ENCODE results near the gene CNNM3. TPM values are rescaled to one million over a fixed set of nuclear protein-coding genes. Genes with fewer than 3 reads are reported as not detected.
"Not testable (repeated sequence)": the region's sequence is repeated elsewhere in the genome, so short reads cannot be mapped to it uniquely, and the experiment has no call there.

Gene CNNM3
- total and polyA plus RNA-seq, 5 donors: 7.2 to 14.5 (median 11.0) TPM

GRCh38 chr2:96859099-96859649 is 43.1 kb downstream of the CNNM3 start:
- peak; percentile 78 to 93 (median 90) for DNase-seq
- WGBS: 33% methylated on average over 11 of the region's 11 CpGs
- ATAC-seq: peak; percentile 2 to 6
- H3K4me3 ChIP-seq (ENCODE audit: low read length): no peak overlapping the region
- H3K4me1 ChIP-seq (ENCODE audit: control insufficient read depth, insufficient read depth, low read length): peaks cover 4% of the 10 kb centered on the region
- H3K27ac ChIP-seq (ENCODE audit: low read length): peak overlapping the region; percentile 57
- H3K27me3 ChIP-seq (ENCODE audit: control insufficient read depth, insufficient read depth): no peaks in the 10 kb centered on the region
- no peaks in the 10 kb centered on the region for H3K9me3 ChIP-seq (ENCODE audit: control insufficient read depth, low read length)
- intact Hi-C loops (cut with DNase I): loop anchor here in 3 of 4 donors (2.0 to 10.0 kb wide), 3 partner anchors 46 to 93 kb away; no protein-coding TSS in a partner anchor

GRCh38 chr2:96859681-96860064 is 43.6 kb downstream of the CNNM3 start:
- peaks cover 4% of the 10 kb centered on the region for H3K4me1 ChIP-seq (ENCODE audit: control insufficient read depth, insufficient read depth, low read length)
- DNase-seq (no peak), ATAC-seq (no peak)
- H3K27ac ChIP-seq (ENCODE audit: low read length): no peak overlapping the region
- 30% methylated on average over 4 of the region's 4 CpGs for WGBS
- intact Hi-C loops (cut with DNase I): loop anchor here (2.0 to 10.0 kb wide), 5 partner anchors 45 to 1175 kb away; no protein-coding TSS in a partner anchor
- H3K9me3 ChIP-seq (ENCODE audit: control insufficient read depth, low read length): no peaks in the 10 kb centered on the region
- no peaks in the 10 kb centered on the region for H3K27me3 ChIP-seq (ENCODE audit: control insufficient read depth, insufficient read depth)
- H3K4me3 ChIP-seq (ENCODE audit: low read length): no peak overlapping the region

DNA sequence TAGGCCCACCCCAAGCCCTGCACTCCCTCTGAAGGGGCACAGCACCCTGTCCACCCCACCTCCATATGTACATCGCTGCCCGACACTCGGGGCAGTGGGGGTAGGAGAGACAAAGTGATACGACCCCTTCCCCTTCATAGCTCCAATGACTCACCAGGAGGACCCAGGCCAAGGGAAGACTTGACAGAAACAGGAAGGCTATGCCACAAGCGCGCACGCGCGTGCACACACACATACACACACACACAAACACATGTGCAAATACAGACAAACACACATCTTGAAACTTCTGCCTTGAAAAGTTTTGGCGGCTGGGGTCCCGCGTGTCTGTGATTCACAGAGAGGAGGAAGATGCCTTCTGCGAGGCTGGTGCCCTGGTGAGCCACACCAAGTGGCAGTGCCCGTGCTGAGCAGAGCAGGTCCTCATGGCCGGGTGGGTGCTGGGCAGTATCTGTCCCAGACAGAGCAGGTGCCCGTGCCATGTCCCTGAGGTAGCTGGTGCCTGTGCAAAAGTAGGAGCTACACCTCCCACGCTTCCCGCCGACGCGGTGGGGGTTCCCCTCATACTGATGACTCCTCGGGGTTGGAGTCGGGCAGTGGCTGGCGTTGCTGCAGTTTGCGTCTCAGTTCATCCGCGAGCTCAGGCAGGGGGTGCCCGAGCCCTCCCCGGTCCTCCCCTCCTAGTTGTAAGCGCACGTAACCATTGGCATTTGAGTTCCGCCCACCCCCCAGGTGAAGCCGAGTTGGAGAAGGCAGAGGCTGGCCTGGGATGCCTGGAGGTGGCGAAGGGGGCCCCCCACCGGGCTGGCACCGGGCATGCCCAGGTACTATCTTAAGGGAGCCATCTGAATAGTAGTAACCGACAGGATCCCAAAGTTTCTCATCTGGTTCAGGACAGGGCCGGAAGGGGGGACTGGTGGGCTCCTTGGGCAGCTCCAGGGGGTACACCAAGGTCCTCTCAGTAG is 44.3 kb downstream of the CNNM3 start:
- Histone ChIP-seq H3K27ac (ENCODE audit: low read length) (no peak overlapping the region), H3K4me1 (ENCODE audit: control insufficient read depth, insufficient read depth, low read length) (peaks cover 4% of the 10 kb centered on the region)
- DNase-seq: peak in 2 of 3 donors; percentile 65 to 77

DNA sequence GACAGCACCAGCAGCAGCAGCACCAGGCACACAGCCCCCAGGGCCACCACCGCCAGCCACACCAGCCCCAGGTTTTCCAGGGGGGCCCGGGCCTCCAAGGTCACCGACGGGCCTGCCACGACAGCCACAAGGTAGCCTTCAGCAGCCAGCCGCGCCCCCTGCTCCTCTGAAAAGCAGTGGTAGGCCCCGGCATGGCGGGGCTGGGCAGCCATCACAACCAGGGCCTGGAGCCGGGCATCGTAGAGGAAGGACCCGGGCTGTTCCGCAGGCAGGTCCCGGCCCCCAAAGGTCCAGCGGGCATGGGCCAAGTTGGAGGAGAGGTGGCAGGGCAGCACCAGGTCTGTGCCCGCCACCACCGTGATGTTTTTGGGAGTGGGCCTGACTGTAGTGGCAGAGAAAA is 45.0 kb downstream of the CNNM3 start:
- Histone ChIP-seq H3K4me1 (ENCODE audit: control insufficient read depth, insufficient read depth, low read length) (peaks cover 4% of the 10 kb centered on the region), H3K27me3 (ENCODE audit: control insufficient read depth, insufficient read depth) (no peaks in the 10 kb centered on the region), H3K9me3 (ENCODE audit: control insufficient read depth, low read length) (no peaks in the 10 kb centered on the region), H3K27ac (ENCODE audit: low read length) (no peak overlapping the region), H3K4me3 (ENCODE audit: low read length) (no peak overlapping the region)
- ATAC-seq (no peak), DNase-seq (peak in 2 of 3 donors; percentile 65 to 66)
- 93% methylated on average over 17 of the region's 17 CpGs for WGBS
- intact Hi-C loops (cut with DNase I): loop anchor here in 2 of 4 donors (5.0 to 10.0 kb wide), 2 partner anchors 86 to 1176 kb away; no protein-coding TSS in a partner anchor

More for the DNA sequence above, 44.3 kb downstream of the CNNM3 start:
- intact Hi-C loops (cut with DNase I): loop anchor here in 2 of 4 donors (5.0 to 10.0 kb wide), 2 partner anchors 87 to 1176 kb away; no protein-coding TSS in a partner anchor
- ATAC-seq: no peak
- WGBS: 67% methylated on average over 38 of the region's 38 CpGs
- Histone ChIP-seq H3K9me3 (ENCODE audit: control insufficient read depth, low read length) (no peaks in the 10 kb centered on the region), H3K4me3 (ENCODE audit: low read length) (no peak overlapping the region), H3K27me3 (ENCODE audit: control insufficient read depth, insufficient read depth) (no peaks in the 10 kb centered on the region)

GRCh38 chr2:96863056-96863455 is 47.0 kb downstream of the CNNM3 start:
- not testable (repeated sequence) for H3K4me3 ChIP-seq (ENCODE audit: low read length); H3K27ac ChIP-seq (ENCODE audit: low read length); H3K27me3 ChIP-seq (ENCODE audit: control insufficient read depth, insufficient read depth); H3K9me3 ChIP-seq (ENCODE audit: control insufficient read depth, low read length); H3K4me1 ChIP-seq (ENCODE audit: control insufficient read depth, insufficient read depth, low read length); ATAC-seq
- intact Hi-C loops (cut with DNase I): loop anchor here in 2 of 4 donors (5.0 to 10.0 kb wide), 2 partner anchors 84 to 1178 kb away; no protein-coding TSS in a partner anchor
- 88% methylated on average over 4 of the region's 4 CpGs for WGBS
- peak in 1 of 3 donors; percentile 19 for DNase-seq

DNA sequence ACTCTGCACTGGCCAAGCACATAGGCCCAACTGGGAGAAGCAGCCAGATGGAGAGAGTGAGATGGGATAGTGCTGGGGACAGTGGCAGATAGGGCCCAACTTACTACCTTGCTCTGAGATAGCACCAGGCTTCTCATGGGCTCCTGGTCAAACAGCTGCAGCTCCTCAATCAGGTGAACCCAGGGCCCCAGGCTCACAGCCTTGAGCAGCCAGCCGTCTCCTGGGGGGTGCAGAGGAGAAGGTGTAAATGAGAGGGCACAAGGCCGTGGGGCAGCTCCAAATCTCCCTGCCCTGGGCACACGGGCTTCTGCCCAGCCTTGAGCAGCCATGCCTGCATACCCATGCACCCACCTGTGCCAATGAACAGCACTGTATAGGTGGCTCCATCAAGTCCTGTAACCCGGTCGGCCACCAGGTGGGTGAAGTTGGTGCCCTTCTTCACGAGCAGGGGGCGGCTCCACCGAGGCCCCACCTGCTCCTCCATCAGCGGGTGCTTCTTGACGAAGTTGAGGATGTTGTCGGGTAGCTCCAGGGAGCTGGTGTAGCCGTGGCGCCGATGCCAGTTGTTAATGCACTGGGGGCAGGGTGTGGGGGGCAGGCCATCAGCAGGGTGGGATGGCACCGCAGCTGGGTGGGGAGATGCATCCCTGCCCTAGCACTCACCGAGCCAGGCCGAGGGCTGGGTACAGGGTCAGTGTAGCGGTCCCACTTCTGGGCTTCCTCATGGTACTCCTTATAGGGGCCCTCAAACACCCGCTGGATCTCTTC is 47.7 kb downstream of the CNNM3 start:
- Histone ChIP-seq H3K27me3 (ENCODE audit: control insufficient read depth, insufficient read depth) (no peaks in the 10 kb centered on the region), H3K27ac (ENCODE audit: low read length) (no peak overlapping the region), H3K9me3 (ENCODE audit: control insufficient read depth, low read length) (no peaks in the 10 kb centered on the region), H3K4me1 (ENCODE audit: control insufficient read depth, insufficient read depth, low read length) (peaks cover 4% of the 10 kb centered on the region), H3K4me3 (ENCODE audit: low read length) (no peak overlapping the region)
- intact Hi-C loops (cut with DNase I): loop anchor here in 2 of 4 donors (5.0 to 10.0 kb wide), 2 partner anchors 84 to 1179 kb away; no protein-coding TSS in a partner anchor
- DNase-seq (peak in 2 of 3 donors; percentile 61 to 65), ATAC-seq (no peak)
- WGBS: 88% methylated on average over 19 of the region's 19 CpGs

DNA sequence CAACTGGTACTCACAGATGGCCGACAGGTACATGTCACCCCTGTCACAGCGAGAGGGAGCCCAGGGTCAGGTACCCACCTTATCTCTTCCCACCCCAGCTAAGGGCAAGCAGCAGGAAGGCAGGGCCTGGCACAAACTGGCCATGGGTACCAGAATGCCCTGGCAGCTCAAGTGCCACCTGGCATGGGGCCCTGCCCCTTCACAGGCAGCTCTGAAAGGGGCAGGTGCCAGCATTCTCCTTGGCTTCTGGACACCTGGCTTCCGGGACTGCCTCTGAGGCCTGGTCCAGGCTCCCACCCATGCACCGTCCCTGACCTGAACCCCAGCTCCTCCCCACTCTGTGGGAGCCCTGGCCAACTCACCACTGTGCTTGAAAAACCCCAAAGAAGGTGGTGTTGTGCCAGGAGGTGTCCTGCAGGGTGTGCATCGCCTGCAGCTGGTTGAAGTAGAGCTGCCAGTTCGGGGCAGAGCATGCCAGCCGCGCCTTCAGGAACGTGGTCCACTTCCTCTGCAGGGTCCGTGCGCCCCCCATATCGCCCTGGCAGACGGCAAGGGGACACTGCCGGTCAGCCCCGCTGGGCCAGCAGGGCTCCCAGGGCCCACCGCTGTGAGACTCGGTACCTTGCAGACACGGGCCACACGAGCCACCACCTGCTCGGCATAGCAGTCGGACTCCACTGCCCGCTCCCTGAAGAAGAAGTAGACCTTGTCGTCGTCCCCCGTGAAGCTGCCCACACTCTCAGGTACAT is 48.4 kb downstream of the CNNM3 start:
- intact Hi-C loops (cut with DNase I): loop anchor here in 2 of 4 donors (5.0 to 10.0 kb wide), 2 partner anchors 83 to 1180 kb away; no protein-coding TSS in a partner anchor
- WGBS: 78% methylated on average over 25 of the region's 25 CpGs
- H3K9me3 ChIP-seq (ENCODE audit: control insufficient read depth, low read length): no peaks in the 10 kb centered on the region
- no peaks in the 10 kb centered on the region for H3K27me3 ChIP-seq (ENCODE audit: control insufficient read depth, insufficient read depth)
- peaks cover 4% of the 10 kb centered on the region for H3K4me1 ChIP-seq (ENCODE audit: control insufficient read depth, insufficient read depth, low read length)
- peak in 2 of 3 donors; percentile 69 to 73 for DNase-seq
- ATAC-seq: no peak
- H3K27ac ChIP-seq (ENCODE audit: low read length): no peak overlapping the region
- no peak overlapping the region for H3K4me3 ChIP-seq (ENCODE audit: low read length)

GRCh38 chr2:96865654-96866053 is 49.6 kb downstream of the CNNM3 start:
- Histone ChIP-seq H3K9me3 (ENCODE audit: control insufficient read depth, low read length) (no peaks in the 10 kb centered on the region), H3K27me3 (ENCODE audit: control insufficient read depth, insufficient read depth) (no peaks in the 10 kb centered on the region), H3K4me3 (ENCODE audit: low read length) (no peak overlapping the region), H3K4me1 (ENCODE audit: control insufficient read depth, insufficient read depth, low read length) (peaks cover 4% of the 10 kb centered on the region), H3K27ac (ENCODE audit: low read length) (no peak overlapping the region)
- DNase-seq (peak in 1 of 3 donors; percentile 34), ATAC-seq (no peak)
- intact Hi-C loops (cut with DNase I): loop anchor here in 1 of 4 donors (10.0 kb wide), 1 partner anchor 1181 kb away; no protein-coding TSS in a partner anchor
- WGBS: 73% methylated on average over 16 of the region's 16 CpGs

DNA sequence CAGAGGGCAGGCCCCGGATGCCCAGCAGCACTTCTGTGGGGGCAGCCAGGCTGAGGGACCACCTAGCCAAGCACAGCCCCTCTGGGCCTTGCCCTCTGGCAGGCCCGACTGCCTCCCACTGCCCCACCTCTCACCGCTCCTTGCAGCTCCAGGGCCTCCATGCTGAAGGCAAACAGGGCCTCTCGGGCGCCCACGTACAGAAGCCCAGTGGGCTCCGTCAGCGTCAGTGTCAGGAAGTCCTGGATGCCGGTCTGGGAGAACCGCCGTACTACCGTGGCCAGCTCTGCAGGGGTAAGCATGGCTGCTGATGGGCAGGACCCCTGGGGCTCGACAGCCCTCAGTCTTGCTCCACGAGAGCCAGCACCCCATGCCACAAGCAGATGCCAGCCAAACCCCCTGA is 50.1 kb downstream of the CNNM3 start:
- WGBS: 62% methylated on average over 14 of the region's 14 CpGs

More for the DNA sequence above, 50.1 kb downstream of the CNNM3 start:
- ATAC-seq (no peak), DNase-seq (peak in 1 of 3 donors; percentile 61)
- Histone ChIP-seq H3K4me1 (ENCODE audit: control insufficient read depth, insufficient read depth, low read length) (peaks cover 4% of the 10 kb centered on the region), H3K27me3 (ENCODE audit: control insufficient read depth, insufficient read depth) (no peaks in the 10 kb centered on the region), H3K4me3 (ENCODE audit: low read length) (no peak overlapping the region), H3K9me3 (ENCODE audit: control insufficient read depth, low read length) (no peaks in the 10 kb centered on the region), H3K27ac (ENCODE audit: low read length) (no peak overlapping the region)
- intact Hi-C loops (cut with DNase I): loop anchor here in 1 of 4 donors (10.0 kb wide), 1 partner anchor 1181 kb away; no protein-coding TSS in a partner anchor
